ENCODE data around the gene SEMA3A. TPM values are rescaled to one million over a fixed set of nuclear protein-coding genes. Genes with fewer than 3 reads are reported as not detected.
"Not testable (repeated sequence)": the region's sequence is repeated elsewhere in the genome, so short reads cannot be mapped to it uniquely, and the experiment has no call there.

SEMA3A gene
- total RNA-seq, 1 donor from 2014 or later = 77.1 TPM

DNA sequence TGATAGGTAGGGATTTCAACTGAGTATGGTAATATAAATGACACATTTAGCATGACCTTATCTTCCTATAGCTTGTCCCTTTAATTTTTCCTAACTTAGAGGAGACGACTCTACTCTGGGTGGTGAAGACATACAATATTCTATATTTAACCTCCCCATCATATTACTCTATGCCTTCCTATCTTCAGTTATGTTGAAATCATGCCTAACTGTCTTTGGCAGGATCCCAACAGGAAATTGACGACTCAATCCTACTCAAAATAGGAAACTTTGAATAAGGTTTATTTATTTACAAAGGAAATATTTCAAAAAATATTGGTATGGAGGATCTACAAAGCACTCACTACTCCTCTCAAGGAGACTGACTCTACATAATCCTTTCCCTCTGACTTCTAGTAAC is 24.1 kb upstream of the SEMA3A start:
- Mint-ChIP-seq H3K36me3 (peaks cover 3% of the 10 kb centered on the region), H3K27ac (no peak overlapping the region), H3K4me3 (no peak overlapping the region), H3K4me1 (ENCODE audit: unreplicated experiment) (no peaks in the 10 kb centered on the region), H3K9me3 (peaks cover 5% of the 10 kb centered on the region), H3K27me3 (no peaks in the 10 kb centered on the region)
- TF ChIP-seq CTCF (conservative IDR thresholded peaks at IDR 0.05) = no peak
- DNase-seq (ENCODE audit: extremely low spot score, unreplicated experiment) = no peak

- Mint-ChIP-seq H3K27me3 (no peaks in the 10 kb centered on the region), H3K27ac (no peak overlapping the region), H3K4me1 (ENCODE audit: unreplicated experiment) (no peaks in the 10 kb centered on the region), H3K4me3 (no peak overlapping the region), H3K36me3 (peaks cover 3% of the 10 kb centered on the region), H3K9me3 (peaks cover 5% of the 10 kb centered on the region)
- no peak for DNase-seq (ENCODE audit: extremely low spot score, unreplicated experiment)
- no peak for TF ChIP-seq CTCF (conservative IDR thresholded peaks at IDR 0.05)
These were observed 21.9 kb upstream of the SEMA3A start for GRCh38 chr7:84216472-84216871.

DNA sequence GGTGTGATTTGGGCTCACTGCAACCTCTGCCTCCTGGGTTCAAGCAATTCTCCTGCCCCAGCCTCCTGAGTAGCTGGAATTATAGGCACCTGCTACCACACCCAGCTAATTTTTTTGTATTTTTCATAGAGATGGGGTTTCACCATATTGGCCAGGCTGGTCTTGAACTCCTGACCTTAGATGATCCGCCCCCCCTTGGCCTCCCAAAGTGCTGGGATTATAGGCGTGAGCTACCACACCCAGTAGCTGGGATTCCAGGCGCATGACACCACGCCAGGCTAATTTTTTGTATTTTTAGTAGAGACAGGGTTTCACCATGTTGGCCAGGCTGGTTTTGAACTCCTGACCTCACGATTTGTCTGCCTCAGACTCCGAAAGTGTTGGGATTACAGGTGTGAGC is 20.2 kb upstream of the SEMA3A start:
- H3K27me3 Mint-ChIP-seq; DNase-seq (ENCODE audit: extremely low spot score, unreplicated experiment); H3K36me3 Mint-ChIP-seq; H3K4me3 Mint-ChIP-seq; H3K9me3 Mint-ChIP-seq; H3K4me1 Mint-ChIP-seq (ENCODE audit: unreplicated experiment); H3K27ac Mint-ChIP-seq: not testable (repeated sequence)

- Mint-ChIP-seq H3K27me3 (no peaks in the 10 kb centered on the region), H3K27ac (no peak overlapping the region), H3K4me1 (ENCODE audit: unreplicated experiment) (peaks cover 4% of the 10 kb centered on the region), H3K36me3 (no peaks in the 10 kb centered on the region), H3K4me3 (no peak overlapping the region), H3K9me3 (no peaks in the 10 kb centered on the region)
- no peak for DNase-seq (ENCODE audit: extremely low spot score, unreplicated experiment)
- no peak for TF ChIP-seq CTCF (conservative IDR thresholded peaks at IDR 0.05)
These were observed 15.7 kb upstream of the SEMA3A start for GRCh38 chr7:84210301-84210700.

GRCh38 chr7:84209006-84209405 is 14.4 kb upstream of the SEMA3A start:
- no peak overlapping the region for H3K4me3 Mint-ChIP-seq
- TF ChIP-seq CTCF (conservative IDR thresholded peaks at IDR 0.05) = no peak
- no peak overlapping the region for H3K27ac Mint-ChIP-seq
- H3K36me3 Mint-ChIP-seq = no peaks in the 10 kb centered on the region
- no peaks in the 10 kb centered on the region for H3K27me3 Mint-ChIP-seq
- H3K4me1 Mint-ChIP-seq (ENCODE audit: unreplicated experiment) = peaks cover 8% of the 10 kb centered on the region
- no peak for DNase-seq (ENCODE audit: extremely low spot score, unreplicated experiment)
- H3K9me3 Mint-ChIP-seq = no peaks in the 10 kb centered on the region

- no peak overlapping the region for H3K27ac Mint-ChIP-seq
- no peak for TF ChIP-seq CTCF (conservative IDR thresholded peaks at IDR 0.05)
- DNase-seq (ENCODE audit: extremely low spot score, unreplicated experiment) = no peak
- H3K9me3 Mint-ChIP-seq = no peaks in the 10 kb centered on the region
- peaks cover 8% of the 10 kb centered on the region for H3K4me1 Mint-ChIP-seq (ENCODE audit: unreplicated experiment)
- no peaks in the 10 kb centered on the region for H3K36me3 Mint-ChIP-seq
- H3K27me3 Mint-ChIP-seq = no peaks in the 10 kb centered on the region
- no peak overlapping the region for H3K4me3 Mint-ChIP-seq
These were observed 13.0 kb upstream of the SEMA3A start for GRCh38 chr7:84207615-84208014.

Measured in type B pancreatic cell (in vitro differentiated cells).